IMR-90 (cell line): ENCODE data around the gene BTBD9. TPM values are rescaled to one million over a fixed set of nuclear protein-coding genes. Genes with fewer than 3 reads are reported as not detected.

Source experiments
- ATAC-seq: fragments of 200-7000 bp; cut with Tn5 transposase; 2 replicates; pipeline ENCODE4 v1.9.1; 2020; ENCODE audit warnings: low read depth, mild to moderate bottlenecking, moderate library complexity
- BruUV-seq: library from RNA; stranded (reverse); fragments of 400-500 nt; replicated peaks from 2 replicates; lab custom pipeline; 2021; lab: Mats Ljungman, UMichigan
- CTCF ChIA-PET: fragments of 300-600 bp; formaldehyde crosslinking; extraction: SDS; loops from one replicate; lab custom pipeline; 2021; ENCODE audit warnings: antibody characterized with exemption; lab: Yijun Ruan, JAX
- POLR2A ChIA-PET: fragments of 300-600 bp; sonication (Branson Sonifier 250); formaldehyde crosslinking; loops from one replicate; lab custom pipeline; 2022; ENCODE audit warnings: antibody characterized with exemption; ENCODE audit not compliant: unreplicated experiment; lab: Charles Lee
- DNase-seq: peaks from one replicate; pipeline ENCODE4 v3.0.0; 2013
- H2AFZ ChIP-seq: replicated peaks from 2 replicates; pipeline ENCODE3; 2013; ENCODE audit warnings: low read length, mild to moderate bottlenecking; ENCODE audit not compliant: poor library complexity
- H2AK5ac ChIP-seq: 2 replicates; pipeline ENCODE4 v1.6.1; 2013; ENCODE audit warnings: low read depth, low read length, inconsistent platforms
- H2AK9ac ChIP-seq: replicated peaks from 2 replicates; pipeline ENCODE3; 2013; ENCODE audit warnings: mild to moderate bottlenecking, low read depth, low read length, moderate library complexity; ENCODE audit not compliant: poor library complexity
- H2BK120ac ChIP-seq: 2 replicates; pipeline ENCODE4 v1.6.1; 2013; ENCODE audit warnings: low read depth, low read length, inconsistent platforms
- H2BK15ac ChIP-seq: 3 replicates; pipeline ENCODE4 v1.6.1; 2013; ENCODE audit warnings: low read depth, low read length, inconsistent platforms
- H2BK20ac ChIP-seq: 2 replicates; pipeline ENCODE4 v1.6.1; 2013; ENCODE audit warnings: low read depth, mild to moderate bottlenecking, inconsistent platforms, low read length, moderate library complexity
- H2BK5ac ChIP-seq: 2 replicates; pipeline ENCODE4 v1.6.1; 2013; ENCODE audit warnings: mild to moderate bottlenecking, low read depth, low read length, inconsistent platforms; ENCODE audit not compliant: poor library complexity, severe bottlenecking
- H3K14ac ChIP-seq: replicated peaks from 2 replicates; pipeline ENCODE4 v1.6.1; 2013; ENCODE audit warnings: low read depth, low read length, inconsistent platforms
- H3K18ac ChIP-seq: 2 replicates; pipeline ENCODE4 v1.6.1; 2013; ENCODE audit warnings: low read depth, low read length, control low read depth
- H3K23ac ChIP-seq: 2 replicates; pipeline ENCODE4 v1.6.1; 2013; ENCODE audit warnings: low read depth, low read length, inconsistent platforms
- H3K27ac ChIP-seq: 2 replicates; pipeline ENCODE4 v1.5.1; 2013; ENCODE audit warnings: mild to moderate bottlenecking, control low read depth, low read length; ENCODE audit not compliant: insufficient read depth
- H3K27me3 ChIP-seq: 2 replicates; pipeline ENCODE4 v1.6.1; 2013; ENCODE audit warnings: low read length; ENCODE audit not compliant: control insufficient read depth, insufficient read depth
- H3K36me3 ChIP-seq: 2 replicates; pipeline ENCODE4 v1.6.1; 2013; ENCODE audit warnings: low read length, mixed read lengths; ENCODE audit not compliant: control insufficient read depth, insufficient read depth
- H3K4ac ChIP-seq: 2 replicates; pipeline ENCODE4 v1.6.1; 2013; ENCODE audit warnings: low read depth, low read length, inconsistent platforms
- H3K4me1 ChIP-seq: 2 replicates; pipeline ENCODE4 v1.6.1; 2013; ENCODE audit warnings: low read length, mixed read lengths; ENCODE audit not compliant: control insufficient read depth, insufficient read depth
- H3K4me2 ChIP-seq: 2 replicates; pipeline ENCODE4 v1.6.1; 2013; ENCODE audit warnings: low read depth, mild to moderate bottlenecking, control low read depth, low read length, moderate library complexity
- H3K4me3 ChIP-seq: 2 replicates; pipeline ENCODE4 v1.5.1; 2013; ENCODE audit warnings: low read depth, mild to moderate bottlenecking, control low read depth, low read length, moderate library complexity; ENCODE audit not compliant: insufficient read depth
- H3K56ac ChIP-seq: 2 replicates; pipeline ENCODE4 v1.6.1; 2013; ENCODE audit warnings: low read length, inconsistent platforms; ENCODE audit not compliant: insufficient read depth; ENCODE audit errors: extremely low read depth
- H3K79me1 ChIP-seq, 2 experiments: 2 replicates each; pipeline ENCODE4 v1.6.1; 2013; ENCODE audit warnings: low read length in 2 of 2, inconsistent platforms in 1 of 2, low read depth in 1 of 2
- H3K9ac ChIP-seq: 2 replicates; pipeline ENCODE4 v1.6.1; 2013; ENCODE audit warnings: low read depth, low read length, control low read depth
- H3K9me1 ChIP-seq: 2 replicates; pipeline ENCODE4 v1.6.1; 2013; ENCODE audit warnings: low read length, inconsistent platforms; ENCODE audit not compliant: insufficient read depth
- H3K9me3 ChIP-seq: 2 replicates; pipeline ENCODE4 v1.6.1; 2013; ENCODE audit warnings: low read length; ENCODE audit not compliant: control insufficient read depth, insufficient read depth
- H4K20me1 ChIP-seq: 2 replicates; pipeline ENCODE4 v1.6.1; 2013; ENCODE audit warnings: low read length, inconsistent platforms; ENCODE audit not compliant: insufficient read depth
- H4K5ac ChIP-seq: 2 replicates; pipeline ENCODE4 v1.6.1; 2013; ENCODE audit warnings: mild to moderate bottlenecking, low read depth, low read length, control low read depth
- H4K8ac ChIP-seq, 2 experiments: 2 replicates each; pipeline ENCODE4 v1.6.1; 2013; ENCODE audit warnings: low read depth in 2 of 2, low read length in 2 of 2, control low read depth in 1 of 2, inconsistent platforms in 1 of 2
- H4K91ac ChIP-seq: 2 replicates; pipeline ENCODE4 v1.6.1; 2013; ENCODE audit warnings: low read depth, low read length, inconsistent platforms; ENCODE audit not compliant: insufficient read depth
- BHLHE40 ChIP-seq: fragments of 150-350 bp; IDR thresholded peaks from 2 replicates; pipeline ENCODE4 v1.6.1; 2016; ENCODE audit warnings: mild to moderate bottlenecking, low read depth, low read length
- CHD1 ChIP-seq: IDR thresholded peaks from 2 replicates; pipeline ENCODE4 v1.6.1; 2012; ENCODE audit warnings: low read depth, low read length, improper control_type of control experiment
- CTCF ChIP-seq: conservative IDR thresholded peaks from 2 replicates; pipeline ENCODE4 v1.5.1; 2012; ENCODE audit warnings: mild to moderate bottlenecking, low read depth, low read length, improper control_type of control experiment
- ELK1 ChIP-seq: fragments of 150-350 bp; IDR thresholded peaks from 2 replicates; pipeline ENCODE4 v1.6.1; 2016; ENCODE audit warnings: low read depth, mild to moderate bottlenecking, low read length, moderate library complexity, borderline replicate concordance
- FOS ChIP-seq: fragments of 150-350 bp; IDR thresholded peaks from 2 replicates; pipeline ENCODE4 v1.6.1; 2016; ENCODE audit warnings: low read depth, low read length
- MAZ ChIP-seq: IDR thresholded peaks from 2 replicates; pipeline ENCODE4 v1.6.1; 2012; ENCODE audit warnings: low read depth, mild to moderate bottlenecking, low read length, improper control_type of control experiment, moderate library complexity, borderline replicate concordance
- MXI1 ChIP-seq: IDR thresholded peaks from 2 replicates; pipeline ENCODE4 v1.6.1; 2012; ENCODE audit warnings: low read depth, mild to moderate bottlenecking, low read length, moderate library complexity, borderline replicate concordance
- NFE2L2 ChIP-seq: fragments of 150-350 bp; IDR thresholded peaks from 2 replicates; pipeline ENCODE4 v1.6.1; 2016; ENCODE audit warnings: low read depth, mild to moderate bottlenecking, low read length
- POLR2A ChIP-seq: IDR thresholded peaks from 2 replicates; pipeline ENCODE4 v1.6.1; 2012; ENCODE audit warnings: mild to moderate bottlenecking, low read depth, low read length
- RAD21 ChIP-seq: IDR thresholded peaks from 2 replicates; pipeline ENCODE4 v1.6.1; 2012; ENCODE audit warnings: low read length, improper control_type of control experiment
- RCOR1 ChIP-seq: IDR thresholded peaks from 2 replicates; pipeline ENCODE4 v1.6.1; 2012; ENCODE audit warnings: mild to moderate bottlenecking, low read length, improper control_type of control experiment; ENCODE audit not compliant: insufficient replicate concordance
- RFX5 ChIP-seq: IDR thresholded peaks from 2 replicates; pipeline ENCODE4 v1.8.0; 2012; ENCODE audit warnings: low read depth, mild to moderate bottlenecking, low read length, moderate library complexity
- SMC3 ChIP-seq: fragments of 150-350 bp; IDR thresholded peaks from 2 replicates; pipeline ENCODE4 v1.6.1; 2016; ENCODE audit warnings: low read depth, mild to moderate bottlenecking, antibody characterized with exemption, low read length, moderate library complexity
- USF2 ChIP-seq: fragments of 150-350 bp; IDR thresholded peaks from 2 replicates; pipeline ENCODE4 v1.6.1; 2017; ENCODE audit warnings: mild to moderate bottlenecking, antibody characterized with exemption, low read length, low read depth
- WGBS, 2 experiments: methylation state at CpG; one replicate each; pipeline versions ENCODE4 v1.1.5 to v1.1.7; 2013; ENCODE audit warnings: missing lambda C conversion rate in 2 of 2; ENCODE audit not compliant: insufficient read length in 1 of 2; ENCODE audit errors: extremely low coverage in 2 of 2; 5-methylcytosine and 5-hydroxymethylcytosine counted together
- dilution Hi-C: fragments of 300-500 bp; cut with HindIII; formaldehyde crosslinking; loops from one replicate; pipeline ENCODE4 v1.14.3; 2018; ENCODE audit warnings: low sequenced_read_pairs; ENCODE audit not compliant: unreplicated experiment
- in situ Hi-C: fragments of 300-500 bp; cut with MboI; formaldehyde crosslinking; loops from 3 replicates; pipeline ENCODE4 v1.14.3; 2019; ENCODE audit warnings: low sequenced_read_pairs, inconsistent platforms, mixed read lengths
- intact Hi-C: fragments of 100-400 bp; cut with micrococcal nuclease; formaldehyde crosslinking; loops from 2 replicates; pipeline ENCODE4 v1.10.0; 2022
- polyA plus RNA-seq, 3 experiments: library from polyadenylated mRNA; depleted of rRNA; stranded (reverse); fragments of >200 nt; gene quantifications; 2 replicates each; pipeline ENCODE4 v1.2.3, GENCODE V29; 2012; ENCODE audit warnings: low replicate concordance in 1 of 3
- total RNA-seq: library from RNA; depleted of rRNA; stranded (reverse); fragments of >200 nt; gene quantifications from 2 replicates; pipeline ENCODE4 v1.2.3, GENCODE V29; 2012

Gene BTBD9
- total and polyA plus RNA-seq, 2 of the 4 experiments (the other 2 are of a cell fraction), result 4.1 to 22.0 TPM

- H2BK20ac ChIP-seq, result no peak overlapping the region
- WGBS, 2 experiments, result 92% methylated on average over 2 of the region's 4 CpGs; no CpG with 5 or more reads in 1 of the 2 experiments
- H3K27me3 ChIP-seq, result no peaks in the 10 kb centered on the region
- no peak overlapping the region for H3K14ac ChIP-seq
- no peak overlapping the region for H2AK9ac ChIP-seq
- H4K8ac ChIP-seq, result no peak overlapping the region
- 0 out of 4 replicates have a peak, but pooled peaks cover 0 to 4% of the 10 kb centered on the region in 2 experiments for H3K79me1 ChIP-seq
- H3K23ac ChIP-seq, result no peak overlapping the region
- peaks cover 8% of the 10 kb centered on the region; the same call in 1 of the 2 replicates for H3K9me1 ChIP-seq
- H3K18ac ChIP-seq, result no peak overlapping the region
- no peak overlapping the region for H2BK15ac ChIP-seq
- intact Hi-C loops (no loop called here), dilution Hi-C loops (no loop called here), in situ Hi-C loops (no loop called here)
- no peak overlapping the region for H3K9ac ChIP-seq
- POLR2A ChIA-PET, result no interaction called here
- no peaks in the 10 kb centered on the region for H3K9me3 ChIP-seq
- no peak overlapping the region for H3K4ac ChIP-seq
- no peak overlapping the region for H4K5ac ChIP-seq
- no peak overlapping the region for H2AFZ ChIP-seq
- H3K27ac ChIP-seq, result no peak overlapping the region
- ATAC-seq (no peak), DNase-seq (no peak)
- CTCF ChIA-PET, result interaction anchor here (1.3 kb wide), 1 partner anchor 12 kb away, joined by 4 read pairs; no protein-coding TSS in a partner anchor
- H2AK5ac ChIP-seq, result no peak overlapping the region
- no peak overlapping the region for H2BK5ac ChIP-seq
- no peak for TF ChIP-seq USF2
- TF ChIP-seq ELK1, result no peak
- no peak for TF ChIP-seq SMC3
- TF ChIP-seq POLR2A, result no peak
- no peak for TF ChIP-seq MAZ
- TF ChIP-seq RFX5, result no peak
- no peak for TF ChIP-seq CHD1
- TF ChIP-seq NFE2L2, result no peak
- no peak for TF ChIP-seq RAD21
- no peak for TF ChIP-seq FOS
- no peak for TF ChIP-seq CTCF
- TF ChIP-seq MXI1, result no peak
- no peak for TF ChIP-seq RCOR1
- TF ChIP-seq BHLHE40, result no peak
- H3K4me1 ChIP-seq, result 0 out of 2 replicates have a peak, but pooled peaks cover 2% of the 10 kb centered on the region
- no peak overlapping the region for H3K4me2 ChIP-seq
- no peaks in the 10 kb centered on the region for H4K20me1 ChIP-seq
- no peak overlapping the region for H4K91ac ChIP-seq
- no TSS peak for BruUV-seq
- no peak overlapping the region for H3K4me3 ChIP-seq
- no peaks in the 10 kb centered on the region for H3K36me3 ChIP-seq
- no peak overlapping the region for H3K56ac ChIP-seq
- no peak overlapping the region for H2BK120ac ChIP-seq
Observed at GRCh38 chr6:38481851-38482250, 157.9 kb downstream of the BTBD9 start.
